ENCODE measurements around the gene EXOSC3.
"Not testable (repeated sequence)": the region's sequence is repeated elsewhere in the genome, so short reads cannot be mapped to it uniquely, and the experiment has no call there.

The EXOSC3 gene

DNA sequence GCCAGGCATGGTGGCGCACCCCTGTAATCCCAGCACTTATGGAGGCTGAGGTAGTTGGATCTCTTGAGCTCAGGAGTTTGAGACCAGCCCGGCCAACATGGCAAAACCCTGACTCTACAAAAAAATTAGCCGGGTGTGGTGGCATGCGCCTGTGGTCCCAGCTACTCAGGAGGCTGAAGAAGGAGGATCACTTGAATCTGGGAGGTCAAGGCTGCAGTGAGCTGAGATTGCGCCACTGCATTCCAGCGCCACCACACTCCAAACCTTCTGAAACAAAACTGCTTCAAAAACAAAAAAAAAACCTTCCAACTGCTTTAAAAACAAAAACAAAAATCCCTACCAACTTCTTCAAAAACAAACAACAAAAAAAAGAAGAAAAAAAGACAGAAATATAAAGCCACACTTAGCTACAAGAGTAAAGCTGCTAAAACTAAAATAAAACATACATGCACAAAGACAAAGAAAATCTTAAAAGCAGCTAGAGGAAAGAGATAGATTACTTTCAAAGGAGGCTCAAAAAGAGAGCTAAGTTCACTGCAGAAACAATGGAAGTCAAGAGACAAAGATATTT, 27.1 kb upstream of the EXOSC3 start:
- no peak overlapping the region for H3K27ac ChIP-seq
- in situ Hi-C loops (cut with HindIII; ENCODE audit: low pct_ligation_motif_present, low sequenced_read_pairs): no loop called here

DNA sequence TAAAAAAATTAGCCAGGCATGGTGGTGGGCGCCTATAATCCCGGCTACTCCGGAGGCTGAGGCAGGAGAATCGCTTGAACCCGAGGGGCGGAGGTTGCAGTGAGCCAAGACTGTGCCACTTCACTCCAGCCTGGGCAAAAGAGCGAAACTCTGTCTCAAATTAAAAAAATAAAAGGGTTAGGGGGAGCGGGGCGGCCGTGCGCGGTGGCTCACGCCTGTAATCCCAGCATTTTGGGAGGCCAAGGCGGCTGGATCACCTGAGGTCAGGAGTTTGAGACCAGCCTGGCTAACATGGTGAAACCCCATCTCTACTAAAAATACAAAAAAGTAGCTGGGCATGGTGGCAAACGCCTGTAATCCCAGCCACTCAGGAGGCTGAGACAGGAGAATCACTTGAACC, 24.8 kb upstream of the EXOSC3 start:
- H3K27me3 ChIP-seq (replicated peaks); H3K4me3 ChIP-seq (ENCODE audit: low read depth, low read length); H3K27ac ChIP-seq; DNase-seq; in situ Hi-C loops (cut with HindIII; ENCODE audit: low pct_ligation_motif_present, low sequenced_read_pairs); H3K36me3 ChIP-seq (replicated peaks): not testable (repeated sequence)

More for the DNA sequence above, 27.1 kb upstream of the EXOSC3 start:
- TF ChIP-seq, protein P1, sequence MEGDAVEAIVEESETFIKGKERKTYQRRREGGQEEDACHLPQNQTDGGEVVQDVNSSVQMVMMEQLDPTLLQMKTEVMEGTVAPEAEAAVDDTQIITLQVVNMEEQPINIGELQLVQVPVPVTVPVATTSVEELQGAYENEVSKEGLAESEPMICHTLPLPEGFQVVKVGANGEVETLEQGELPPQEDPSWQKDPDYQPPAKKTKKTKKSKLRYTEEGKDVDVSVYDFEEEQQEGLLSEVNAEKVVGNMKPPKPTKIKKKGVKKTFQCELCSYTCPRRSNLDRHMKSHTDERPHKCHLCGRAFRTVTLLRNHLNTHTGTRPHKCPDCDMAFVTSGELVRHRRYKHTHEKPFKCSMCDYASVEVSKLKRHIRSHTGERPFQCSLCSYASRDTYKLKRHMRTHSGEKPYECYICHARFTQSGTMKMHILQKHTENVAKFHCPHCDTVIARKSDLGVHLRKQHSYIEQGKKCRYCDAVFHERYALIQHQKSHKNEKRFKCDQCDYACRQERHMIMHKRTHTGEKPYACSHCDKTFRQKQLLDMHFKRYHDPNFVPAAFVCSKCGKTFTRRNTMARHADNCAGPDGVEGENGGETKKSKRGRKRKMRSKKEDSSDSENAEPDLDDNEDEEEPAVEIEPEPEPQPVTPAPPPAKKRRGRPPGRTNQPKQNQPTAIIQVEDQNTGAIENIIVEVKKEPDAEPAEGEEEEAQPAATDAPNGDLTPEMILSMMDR (IDR thresholded peaks at IDR 0.05; ENCODE audit: low read depth, low read length, missing control alignments): no peak
- no peak overlapping the region for H3K4me3 ChIP-seq (ENCODE audit: low read depth, low read length)
- H3K36me3 ChIP-seq (replicated peaks): peaks cover 5% of the 10 kb centered on the region
- no peaks in the 10 kb centered on the region for H3K27me3 ChIP-seq (replicated peaks)
- no peak for DNase-seq

- TF ChIP-seq, protein P1 (IDR thresholded peaks at IDR 0.05; ENCODE audit: low read depth, low read length, missing control alignments): no peak
- H3K27me3 ChIP-seq (replicated peaks): no peaks in the 10 kb centered on the region
- H3K27ac ChIP-seq: no peak overlapping the region
- no peak overlapping the region for H3K4me3 ChIP-seq (ENCODE audit: low read depth, low read length)
- H3K36me3 ChIP-seq (replicated peaks): peaks cover 5% of the 10 kb centered on the region
- in situ Hi-C loops (cut with HindIII; ENCODE audit: low pct_ligation_motif_present, low sequenced_read_pairs): no loop called here
- no peak for DNase-seq
Observed at GRCh38 chr9:37806271-37806670, 21.4 kb upstream of the EXOSC3 start.

DNA sequence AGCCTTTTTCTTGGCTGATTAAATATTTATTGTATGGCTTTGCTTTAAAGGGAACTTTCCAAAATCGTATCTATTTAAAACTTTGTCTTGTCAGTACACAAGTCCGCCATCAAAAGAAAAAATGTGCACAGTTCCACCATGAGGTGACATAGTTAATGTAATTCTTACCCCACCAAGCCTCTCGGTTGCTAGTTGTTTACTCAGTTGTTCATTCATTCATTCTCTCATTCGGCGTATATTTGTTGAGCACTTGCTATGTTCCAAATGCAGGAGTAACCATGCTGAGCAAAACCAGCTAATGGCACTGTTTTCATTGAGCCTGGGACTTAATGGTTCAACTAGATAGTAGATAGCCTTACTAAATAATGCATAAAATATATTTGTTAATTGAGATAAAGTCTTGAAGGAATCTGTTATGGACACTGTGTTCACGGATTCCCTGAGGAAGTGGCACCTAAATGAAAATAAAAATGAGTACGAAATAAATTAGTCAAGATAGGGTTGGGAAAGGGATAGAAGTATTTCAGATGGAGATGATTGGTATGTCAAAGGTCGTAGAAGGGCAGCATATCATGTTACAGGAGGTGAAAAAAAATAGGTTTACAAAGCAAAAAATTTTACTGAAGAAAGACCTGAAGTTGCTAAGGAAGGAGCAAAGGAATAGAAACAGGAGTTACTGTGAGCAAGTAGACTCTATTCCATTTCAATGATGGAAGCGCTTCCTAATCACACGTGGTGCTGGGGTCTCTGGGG, 17.3 kb upstream of the EXOSC3 start:
- in situ Hi-C loops (cut with HindIII; ENCODE audit: low pct_ligation_motif_present, low sequenced_read_pairs): no loop called here
- H3K27me3 ChIP-seq (replicated peaks): no peaks in the 10 kb centered on the region
- H3K4me3 ChIP-seq (ENCODE audit: low read depth, low read length): peak overlapping the region; percentile 96
- H3K27ac ChIP-seq: no peak overlapping the region
- TF ChIP-seq, protein P1 (IDR thresholded peaks at IDR 0.05; ENCODE audit: low read depth, low read length, missing control alignments): no peak
- no peaks in the 10 kb centered on the region for H3K36me3 ChIP-seq (replicated peaks)
- DNase-seq: no peak

- TF ChIP-seq, protein P1 (IDR thresholded peaks at IDR 0.05; ENCODE audit: low read depth, low read length, missing control alignments): no peak
- DNase-seq: no peak
- no peaks in the 10 kb centered on the region for H3K36me3 ChIP-seq (replicated peaks)
Observed at GRCh38 chr9:37801287-37801850, 16.5 kb upstream of the EXOSC3 start.

DNA sequence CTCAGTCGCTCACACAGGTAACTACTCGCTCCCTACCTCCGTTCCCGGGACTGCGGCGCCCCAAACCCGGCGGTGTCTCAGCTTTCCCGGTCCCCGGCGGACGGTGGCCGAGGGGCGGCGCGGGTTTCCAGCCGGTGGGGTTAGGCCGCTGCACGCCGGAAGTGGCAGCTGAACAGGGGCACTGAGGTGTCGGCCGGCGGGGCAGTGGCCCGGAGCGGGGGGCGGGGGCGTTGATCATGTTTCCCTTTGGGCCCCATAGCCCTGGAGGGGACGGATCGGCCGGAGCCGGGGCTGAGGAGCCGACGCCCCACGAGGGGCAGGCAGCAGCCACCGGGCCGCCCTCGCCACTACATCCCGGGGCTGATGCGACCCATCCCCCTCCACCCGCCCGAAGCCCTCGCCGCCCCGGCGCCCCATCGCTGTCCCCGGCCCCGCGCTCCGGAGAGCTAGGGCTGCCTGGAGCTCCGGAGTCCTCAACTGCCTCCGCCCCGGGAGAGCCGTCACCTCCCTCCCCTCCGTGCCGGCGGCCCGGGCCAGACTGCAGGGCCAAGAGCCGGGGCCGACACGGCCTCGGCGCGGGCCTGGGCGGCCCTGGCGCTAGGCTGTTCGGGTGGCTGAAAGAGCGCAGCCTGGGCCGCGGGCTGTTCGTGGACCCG, 15.9 kb upstream of the EXOSC3 start, which contains the start of gene DCAF10:
TSS of gene DCAF10 (plus strand) at position 167 of the 656 bp plus-strand sequence. CDS start at position 237, 70 bp downstream.
- Histone ChIP-seq H3K4me3 (ENCODE audit: low read depth, low read length) (peak within 1 kb of the TSS; percentile 96), H3K27me3 (replicated peaks) (no peaks in the 10 kb centered on the region), H3K27ac (peak within 1 kb of the TSS; percentile 62), H3K36me3 (replicated peaks) (no peaks in the 10 kb centered on the region)
- in situ Hi-C loops (cut with HindIII; ENCODE audit: low pct_ligation_motif_present, low sequenced_read_pairs): no loop called here
- peak; percentile 73 for DNase-seq
- TF ChIP-seq, protein P1 (IDR thresholded peaks at IDR 0.05; ENCODE audit: low read depth, low read length, missing control alignments): no peak

More at GRCh38 chr9:37801287-37801850, 16.5 kb upstream of the EXOSC3 start:
- Histone ChIP-seq H3K27me3 (replicated peaks) (no peaks in the 10 kb centered on the region), H3K4me3 (ENCODE audit: low read depth, low read length) (peak overlapping the region; percentile 96), H3K27ac (peak overlapping the region; percentile 62)
- in situ Hi-C loops (cut with HindIII; ENCODE audit: low pct_ligation_motif_present, low sequenced_read_pairs): no loop called here

All from brain microvascular endothelial cell (primary cell).